K562 (cell line): ENCODE measurements around the gene SH3YL1. TPM values are rescaled to one million over a fixed set of nuclear protein-coding genes. Genes with fewer than 3 reads are reported as not detected.

Experiments used
- ATAC-seq: fragments of 200-7000 bp; cut with Tn5 transposase; 3 replicates; pipeline ENCODE4 v1.9.1; 2020; ENCODE audit warnings: moderate library complexity
- BruUV-seq: library from RNA; stranded (reverse); fragments of 400-500 nt; replicated peaks from 2 replicates; lab custom pipeline; 2021; lab: Mats Ljungman, UMichigan
- CTCF ChIA-PET: fragments of 300-600 bp; formaldehyde crosslinking; extraction: SDS; loops from one replicate; lab custom pipeline; 2021; ENCODE audit warnings: low intra/inter-chr PET ratio; lab: Yijun Ruan, JAX
- POLR2A ChIA-PET: fragments of 300-600, 350-650 bp; sonication (Branson Sonifier 250); formaldehyde crosslinking; extraction: SDS; loops from one replicate; lab custom pipeline; 2021; ENCODE audit warnings: antibody characterized with exemption, inconsistent platforms; lab: Yijun Ruan, JAX
- DNase-seq, 4 experiments: peaks; one replicate each; pipeline versions ENCODE4 v3.0.0 to v3.0.0-alpha.2; 2011 to 2018; ENCODE audit warnings: low spot score in 3 of 4, mixed read lengths in 3 of 4; ENCODE audit errors: extremely low read depth in 1 of 4
- FAIRE-seq: peaks from 2 replicates; lab custom pipeline; 2011; peaks lifted over from hg19 to GRCh38; lab: Jason Lieb, UNC
- H2AFZ ChIP-seq: 2 replicates; pipeline ENCODE4 v1.6.0; 2011; ENCODE audit warnings: low read depth, low read length, control low read depth, inconsistent platforms
- H3K27ac ChIP-seq: fragments of 200-600 bp; 3 replicates; pipeline ENCODE4 v1.8.0; 2011; ENCODE audit warnings: low read depth, mild to moderate bottlenecking, control low read depth, inconsistent platforms, low read length, moderate library complexity, mixed read lengths; ENCODE audit errors: extremely low read depth
- H3K27me3 ChIP-seq, 2 experiments: fragments of 300-600 bp in 1 of 2; 2 replicates in 1 of 2; 3 replicates in 1 of 2; pipeline versions ENCODE4 v1.6.0 to v1.8.0; 2011; ENCODE audit warnings: inconsistent platforms in 2 of 2, low read length in 2 of 2, mild to moderate bottlenecking in 1 of 2, mixed read lengths in 1 of 2, moderate library complexity in 1 of 2; ENCODE audit not compliant: control insufficient read depth in 2 of 2, insufficient read depth in 2 of 2
- H3K36me3 ChIP-seq: fragments of 300-600 bp; 3 replicates; pipeline ENCODE4 v1.8.0; 2011; ENCODE audit warnings: mild to moderate bottlenecking, low read length, inconsistent platforms; ENCODE audit not compliant: control insufficient read depth, insufficient read depth
- H3K4me1 ChIP-seq, 2 experiments: fragments of 200-600 bp in 1 of 2; replicated peaks in 1 of 2; 2 replicates in 1 of 2; 3 replicates in 1 of 2; pipeline versions ENCODE4 v1.5.1 to v1.8.0; 2011; ENCODE audit warnings: inconsistent platforms in 2 of 2, low read length in 2 of 2, mild to moderate bottlenecking in 1 of 2, mixed read lengths in 1 of 2, moderate library complexity in 1 of 2; ENCODE audit not compliant: control insufficient read depth in 2 of 2, insufficient read depth in 2 of 2
- H3K4me2 ChIP-seq: 2 replicates; pipeline ENCODE4 v1.6.1; 2011; ENCODE audit warnings: low read length, control low read depth, inconsistent platforms, mixed read lengths; ENCODE audit not compliant: insufficient read depth
- H3K4me3 ChIP-seq: fragments of 200-600 bp; sonication (generic), shearing (Covaris generic); 2 replicates; pipeline ENCODE4 v1.5.1; 2016; ENCODE audit warnings: control low read depth, inconsistent platforms
- H3K79me2 ChIP-seq: fragments of 200-600 bp; 3 replicates; pipeline ENCODE4 v1.8.0; 2011; ENCODE audit warnings: low read length, inconsistent platforms; ENCODE audit not compliant: control insufficient read depth, insufficient read depth
- H3K9ac ChIP-seq, 2 experiments: 2 replicates each; pipeline versions ENCODE4 v1.6.0 to v1.6.1; 2011; ENCODE audit warnings: low read depth in 2 of 2, low read length in 2 of 2, control low read depth in 1 of 2, inconsistent platforms in 1 of 2, mild to moderate bottlenecking in 1 of 2, mixed read lengths in 1 of 2; ENCODE audit not compliant: insufficient read depth in 1 of 2
- H3K9me1 ChIP-seq: one replicate; pipeline ENCODE4 v1.6.0; 2011; ENCODE audit warnings: inconsistent platforms, mild to moderate bottlenecking, low read length, moderate library complexity; ENCODE audit not compliant: control insufficient read depth, insufficient read depth
- H3K9me3 ChIP-seq: replicated peaks from 2 replicates; pipeline ENCODE4 v1.5.1; 2011; ENCODE audit warnings: low read depth, low read length, inconsistent platforms; ENCODE audit not compliant: control insufficient read depth, insufficient read depth
- H4K20me1 ChIP-seq: replicated peaks from 2 replicates; pipeline ENCODE4 v1.6.1; 2011; ENCODE audit warnings: low read length, inconsistent platforms, mixed read lengths; ENCODE audit not compliant: control insufficient read depth, insufficient read depth
- FOXK1 ChIP-seq: sonication (generic); formaldehyde crosslinking; IDR thresholded peaks from 2 replicates; pipeline ENCODE4 v1.8.0; 2022; ENCODE audit warnings: missing genetic modification reagents, mild to moderate bottlenecking, borderline replicate concordance
- HEY1 ChIP-seq: fragments of 250-450 bp; sonication (Bioruptor Pico); IDR thresholded peaks from 2 replicates; pipeline ENCODE4 v1.5.0; 2020; ENCODE audit warnings: mild to moderate bottlenecking, moderate library complexity, borderline replicate concordance
- JUND ChIP-seq, 2 experiments: IDR thresholded peaks; 2 replicates in 1 of 2; 3 replicates in 1 of 2; pipeline ENCODE4 v1.6.1; 2011; ENCODE audit warnings: borderline replicate concordance in 2 of 2, low read depth in 2 of 2, low read length in 2 of 2, improper control_type of control experiment in 1 of 2, missing biosample characterization in 1 of 2, missing genetic modification characterization in 1 of 2, missing genetic modification reagents in 1 of 2
- ZNF311 ChIP-seq: fragments of 250-450 bp; sonication (Bioruptor Pico); IDR thresholded peaks from 2 replicates; pipeline ENCODE4 v1.4.0; 2020; ENCODE audit warnings: mild to moderate bottlenecking, moderate library complexity
- WGBS: fragments of 100-300 bp; shearing (Covaris generic); methylation state at CpG from one replicate; pipeline ENCODE4 v1.1.6; 2016; ENCODE audit warnings: low coverage, mixed read lengths; ENCODE audit not compliant: insufficient coverage; ENCODE audit errors: missing lambda C conversion rate; 5-methylcytosine and 5-hydroxymethylcytosine counted together
- in situ Hi-C: fragments of 300-500 bp; cut with MboI; formaldehyde crosslinking; loops from 4 replicates; pipeline ENCODE4 v1.15.0; 2018; ENCODE audit warnings: inconsistent platforms, mixed read lengths
- intact Hi-C: fragments of 100-400 bp; cut with micrococcal nuclease; formaldehyde crosslinking; loops from 2 replicates; pipeline ENCODE4 v1.14.2; 2022
- polyA plus RNA-seq, 8 experiments: library from polyadenylated mRNA; depleted of rRNA in 4 of 8; stranded (reverse) in 5 of 8; unstranded in 3 of 8; fragments of >200 nt; fragmentation: Nextera tagmentation in 2 of 8; fragmentation: Illumina TruSeq in 1 of 8; extraction: Ambion mirVana in 2 of 8; extraction: Trizol in 1 of 8; gene quantifications; 2 replicates each; pipeline versions ENCODE4 v1.2.1 to v1.2.3, GENCODE V29; 2011 to 2014; ENCODE audit warnings: inconsistent platforms in 1 of 8, missing spikeins in 1 of 8
- total RNA-seq, 7 experiments: library from RNA; depleted of rRNA in 6 of 7; stranded (reverse); fragments of >200 nt in 6 of 7; fragmentation: Illumina TruSeq in 2 of 7; extraction: Trizol in 2 of 7; gene quantifications; 2 replicates each; pipeline versions ENCODE4 v1.2.1 to v1.2.3, GENCODE V29; 2011 to 2021; ENCODE audit warnings: low replicate concordance in 1 of 7
- TF ChIP-seq, protein P1 (sequence below): sonication (generic); formaldehyde crosslinking; IDR thresholded peaks from 2 replicates; pipeline ENCODE4 v1.8.0; 2022; ENCODE audit warnings: mild to moderate bottlenecking, missing genetic modification reagents, borderline replicate concordance
- TF ChIP-seq, protein P2 (sequence below): conservative IDR thresholded peaks from 2 replicates; pipeline ENCODE4 v1.6.1; 2011; ENCODE audit warnings: low read depth, mild to moderate bottlenecking, low read length; ENCODE audit not compliant: control insufficient read depth

SH3YL1 gene
- total and polyA plus RNA-seq, 9 of the 15 experiments (the other 6 are each of a cell fraction or from before 2014, with no cell fraction given), result 3.9 to 7.8 (median 5.3) TPM

DNA sequence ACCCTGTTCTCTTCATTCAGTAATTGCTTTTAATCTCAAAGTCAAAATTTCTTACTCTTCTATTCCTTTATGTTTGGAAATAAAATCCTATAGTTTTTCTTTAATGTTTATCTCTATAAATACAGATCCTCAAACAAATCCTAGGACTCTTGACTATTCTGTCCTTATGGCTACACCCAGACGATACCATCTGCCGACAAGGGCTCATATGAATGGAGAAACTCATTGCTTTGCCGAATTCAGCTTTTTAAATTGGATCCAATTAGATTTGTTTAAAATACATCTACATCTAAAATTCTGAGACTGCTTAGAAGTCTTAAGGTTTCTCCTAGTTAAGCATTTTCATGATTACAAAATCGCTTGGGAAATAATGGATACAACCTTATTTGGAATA lies 15.1 kb upstream of the SH3YL1 start:
- Histone ChIP-seq H3K4me2 (no peak overlapping the region), H3K9me3 (no peaks in the 10 kb centered on the region; the same call in 1 of the 2 replicates), H3K9ac (no peak overlapping the region), H3K4me1 (no peaks in the 10 kb centered on the region), H2AFZ (no peak overlapping the region), H3K27me3 (no peaks in the 10 kb centered on the region), H3K4me3 (no peak overlapping the region), H3K36me3 (peaks cover 85% of the 10 kb centered on the region)
- intact Hi-C loops (no loop called here), in situ Hi-C loops (no loop called here)
- WGBS, result 89% methylated on average over 4 of the region's 4 CpGs
- FAIRE-seq, result no peak
- ATAC-seq, result no peak
- TF ChIP-seq FOXK1 (CRISPR knock-in tag) (no peak), ZNF311 (CRISPR knock-in tag) (no peak), HEY1 (CRISPR knock-in tag) (no peak), JUND (IDR thresholded peaks at IDR 0.05; ENCODE audit: borderline replicate concordance, low read depth, low read length) (no peak), JUND (tag; IDR thresholded peaks at IDR 0.05; ENCODE audit: borderline replicate concordance, low read depth, low read length) (no peak)
- TF ChIP-seq, protein P1, sequence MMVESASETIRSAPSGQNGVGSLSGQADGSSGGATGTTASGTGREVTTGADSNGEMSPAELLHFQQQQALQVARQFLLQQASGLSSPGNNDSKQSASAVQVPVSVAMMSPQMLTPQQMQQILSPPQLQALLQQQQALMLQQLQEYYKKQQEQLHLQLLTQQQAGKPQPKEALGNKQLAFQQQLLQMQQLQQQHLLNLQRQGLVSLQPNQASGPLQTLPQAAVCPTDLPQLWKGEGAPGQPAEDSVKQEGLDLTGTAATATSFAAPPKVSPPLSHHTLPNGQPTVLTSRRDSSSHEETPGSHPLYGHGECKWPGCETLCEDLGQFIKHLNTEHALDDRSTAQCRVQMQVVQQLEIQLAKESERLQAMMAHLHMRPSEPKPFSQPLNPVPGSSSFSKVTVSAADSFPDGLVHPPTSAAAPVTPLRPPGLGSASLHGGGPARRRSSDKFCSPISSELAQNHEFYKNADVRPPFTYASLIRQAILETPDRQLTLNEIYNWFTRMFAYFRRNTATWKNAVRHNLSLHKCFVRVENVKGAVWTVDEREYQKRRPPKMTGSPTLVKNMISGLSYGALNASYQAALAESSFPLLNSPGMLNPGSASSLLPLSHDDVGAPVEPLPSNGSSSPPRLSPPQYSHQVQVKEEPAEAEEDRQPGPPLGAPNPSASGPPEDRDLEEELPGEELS (CRISPR knock-in tag), result no peak
- TF ChIP-seq, protein P2, sequence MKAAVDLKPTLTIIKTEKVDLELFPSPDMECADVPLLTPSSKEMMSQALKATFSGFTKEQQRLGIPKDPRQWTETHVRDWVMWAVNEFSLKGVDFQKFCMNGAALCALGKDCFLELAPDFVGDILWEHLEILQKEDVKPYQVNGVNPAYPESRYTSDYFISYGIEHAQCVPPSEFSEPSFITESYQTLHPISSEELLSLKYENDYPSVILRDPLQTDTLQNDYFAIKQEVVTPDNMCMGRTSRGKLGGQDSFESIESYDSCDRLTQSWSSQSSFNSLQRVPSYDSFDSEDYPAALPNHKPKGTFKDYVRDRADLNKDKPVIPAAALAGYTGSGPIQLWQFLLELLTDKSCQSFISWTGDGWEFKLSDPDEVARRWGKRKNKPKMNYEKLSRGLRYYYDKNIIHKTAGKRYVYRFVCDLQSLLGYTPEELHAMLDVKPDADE, result no peak
- TF ChIP-seq, all 486 proteins: peak for 0
- POLR2A ChIA-PET, result no interaction called here
- Histone ChIP-seq H3K27ac (no peak overlapping the region), H3K9me1 (no peaks in the 10 kb centered on the region), H3K79me2 (peaks cover 25% of the 10 kb centered on the region), H4K20me1 (peaks cover 6% of the 10 kb centered on the region)
- BruUV-seq, result no TSS peak
- CTCF ChIA-PET, result no interaction called here
- DNase-seq, result no peak
